ENCODE data around the gene TSPAN33.

GRCh38 chr7:129186749-129187260 lies 42.3 kb downstream of the TSPAN33 start:
- no peak for TF ChIP-seq CTCF (IDR thresholded peaks at IDR 0.05)
- TF ChIP-seq POLR2A (IDR thresholded peaks at IDR 0.05) = no peak
- TF ChIP-seq POLR2AphosphoS5 (IDR thresholded peaks at IDR 0.05) = no peak
